ENCODE data around the gene FOXL3.

The FOXL3 gene

DNA sequence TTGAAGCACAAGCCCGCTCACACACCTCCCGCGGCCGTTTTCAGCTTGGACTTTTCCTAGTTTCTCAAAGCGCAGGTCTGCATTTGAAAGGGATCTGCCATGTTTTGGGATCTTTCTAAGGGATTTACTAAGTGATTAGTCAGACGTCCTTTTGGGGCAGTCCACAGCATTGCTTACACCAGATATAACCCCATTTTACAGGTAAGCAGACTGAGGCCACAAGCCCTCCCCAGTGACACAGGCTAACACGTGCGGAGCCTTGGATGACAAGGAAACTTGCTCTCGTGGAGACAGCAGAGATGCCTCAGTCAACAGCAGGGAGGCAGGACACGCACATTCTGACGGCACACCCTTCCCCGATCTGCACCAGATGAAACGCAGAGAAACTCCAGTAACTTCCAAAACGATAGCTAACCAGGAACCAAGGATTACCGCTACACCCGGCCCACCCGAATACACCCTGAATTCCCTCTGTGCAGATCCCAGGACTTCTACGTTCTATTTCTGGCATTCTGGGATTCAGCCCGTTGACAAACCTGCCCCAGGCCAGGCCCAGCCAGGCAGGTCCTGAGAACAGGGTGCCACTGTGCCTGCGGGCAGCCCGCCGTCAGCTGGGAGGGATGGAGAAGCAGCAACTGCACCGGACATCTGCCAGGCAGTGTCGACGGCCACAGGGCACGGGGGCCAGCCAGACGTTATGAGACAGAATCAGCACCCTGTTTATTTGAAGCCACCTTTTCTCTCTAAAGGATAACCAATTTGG is 27.9 kb downstream of the FOXL3 start:
- TF ChIP-seq, protein P1, sequence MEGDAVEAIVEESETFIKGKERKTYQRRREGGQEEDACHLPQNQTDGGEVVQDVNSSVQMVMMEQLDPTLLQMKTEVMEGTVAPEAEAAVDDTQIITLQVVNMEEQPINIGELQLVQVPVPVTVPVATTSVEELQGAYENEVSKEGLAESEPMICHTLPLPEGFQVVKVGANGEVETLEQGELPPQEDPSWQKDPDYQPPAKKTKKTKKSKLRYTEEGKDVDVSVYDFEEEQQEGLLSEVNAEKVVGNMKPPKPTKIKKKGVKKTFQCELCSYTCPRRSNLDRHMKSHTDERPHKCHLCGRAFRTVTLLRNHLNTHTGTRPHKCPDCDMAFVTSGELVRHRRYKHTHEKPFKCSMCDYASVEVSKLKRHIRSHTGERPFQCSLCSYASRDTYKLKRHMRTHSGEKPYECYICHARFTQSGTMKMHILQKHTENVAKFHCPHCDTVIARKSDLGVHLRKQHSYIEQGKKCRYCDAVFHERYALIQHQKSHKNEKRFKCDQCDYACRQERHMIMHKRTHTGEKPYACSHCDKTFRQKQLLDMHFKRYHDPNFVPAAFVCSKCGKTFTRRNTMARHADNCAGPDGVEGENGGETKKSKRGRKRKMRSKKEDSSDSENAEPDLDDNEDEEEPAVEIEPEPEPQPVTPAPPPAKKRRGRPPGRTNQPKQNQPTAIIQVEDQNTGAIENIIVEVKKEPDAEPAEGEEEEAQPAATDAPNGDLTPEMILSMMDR (IDR thresholded peaks at IDR 0.05), result no peak

GRCh38 chr7:318476-318875 is 28.5 kb downstream of the FOXL3 start:
- TF ChIP-seq, protein P1 (IDR thresholded peaks at IDR 0.05), result no peak

DNA sequence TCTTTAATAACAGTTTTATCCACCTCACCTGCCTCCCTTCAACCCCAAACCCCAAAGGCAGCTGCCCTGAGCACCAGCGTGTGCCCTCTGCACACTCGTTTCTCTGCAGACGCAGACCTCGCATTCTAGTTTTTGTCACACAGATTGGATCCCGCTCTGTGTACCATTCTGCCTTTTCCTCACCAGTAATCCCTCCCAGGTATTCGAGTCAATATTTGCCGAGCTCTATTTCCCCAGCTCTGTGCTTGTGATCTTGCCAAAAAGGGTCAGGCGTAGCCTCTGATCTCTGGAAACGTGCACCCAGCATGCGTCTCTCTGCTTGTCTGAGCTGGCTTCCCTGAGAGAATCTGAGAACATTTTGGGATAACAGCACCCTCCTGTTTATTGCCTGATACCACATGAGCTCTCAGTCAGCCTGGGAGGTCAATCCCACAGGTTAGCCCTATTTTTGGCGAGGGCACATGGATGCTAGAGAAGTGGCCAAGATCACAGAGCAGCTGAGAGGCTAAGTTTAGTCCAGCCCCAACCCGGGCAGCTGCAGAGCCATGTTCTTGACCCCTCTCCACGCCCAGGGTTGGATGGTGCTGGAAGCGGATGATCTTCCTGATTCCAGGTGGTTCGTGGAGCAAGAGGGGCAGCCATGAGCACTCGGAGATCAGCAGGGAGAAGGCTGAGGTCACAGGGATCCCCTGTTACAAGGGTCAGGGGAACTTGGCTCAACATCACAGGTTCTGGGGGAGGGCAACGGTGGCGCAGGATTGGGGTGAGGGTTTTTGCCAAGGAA is 29.1 kb downstream of the FOXL3 start:
- TF ChIP-seq, protein P1 (IDR thresholded peaks at IDR 0.05), result no peak

DNA sequence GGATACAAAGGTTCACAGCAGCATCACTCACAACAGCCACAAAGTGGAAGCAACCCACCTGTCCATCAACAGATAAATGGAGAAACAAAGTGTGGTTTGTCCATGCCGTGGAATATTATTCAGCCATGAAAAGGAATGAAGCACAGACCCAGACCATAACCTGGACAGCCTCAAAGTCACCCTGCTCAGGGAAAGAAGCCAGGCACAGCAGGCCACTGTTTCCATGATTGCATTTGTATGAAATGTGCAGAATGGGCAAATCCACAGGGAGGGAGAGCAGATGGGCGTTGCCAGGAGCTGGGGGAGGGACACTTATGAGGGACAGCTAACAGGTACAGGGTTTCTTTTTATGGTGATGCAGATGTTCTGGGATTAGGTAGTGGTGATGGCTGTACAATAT is 30.3 kb downstream of the FOXL3 start:
- TF ChIP-seq, protein P1 (IDR thresholded peaks at IDR 0.05), result no peak

GRCh38 chr7:322111-322671 is 32.2 kb downstream of the FOXL3 start:
- TF ChIP-seq, protein P1 (IDR thresholded peaks at IDR 0.05), result peak; percentile 88

GRCh38 chr7:322708-323111 is 32.7 kb downstream of the FOXL3 start:
- TF ChIP-seq, protein P1 (IDR thresholded peaks at IDR 0.05), result no peak

GRCh38 chr7:323410-323809 is 33.4 kb downstream of the FOXL3 start:
- TF ChIP-seq, protein P1 (IDR thresholded peaks at IDR 0.05), result no peak
